Stimulated activated CD8-positive, alpha-beta memory T cell treated with anti-CD3 and anti-CD28 coated beads, Interleukin-2, amount 100 ng/mL, for 1 hour (primary cell): ENCODE data around the gene DVL1.

ENCODE experiments used
- DNase-seq, 2 donors: peaks; one replicate each; pipeline ENCODE4 v3.0.0-alpha.2; 2020; ENCODE audit warnings: low read depth in 2 of 2

Gene DVL1

DNA sequence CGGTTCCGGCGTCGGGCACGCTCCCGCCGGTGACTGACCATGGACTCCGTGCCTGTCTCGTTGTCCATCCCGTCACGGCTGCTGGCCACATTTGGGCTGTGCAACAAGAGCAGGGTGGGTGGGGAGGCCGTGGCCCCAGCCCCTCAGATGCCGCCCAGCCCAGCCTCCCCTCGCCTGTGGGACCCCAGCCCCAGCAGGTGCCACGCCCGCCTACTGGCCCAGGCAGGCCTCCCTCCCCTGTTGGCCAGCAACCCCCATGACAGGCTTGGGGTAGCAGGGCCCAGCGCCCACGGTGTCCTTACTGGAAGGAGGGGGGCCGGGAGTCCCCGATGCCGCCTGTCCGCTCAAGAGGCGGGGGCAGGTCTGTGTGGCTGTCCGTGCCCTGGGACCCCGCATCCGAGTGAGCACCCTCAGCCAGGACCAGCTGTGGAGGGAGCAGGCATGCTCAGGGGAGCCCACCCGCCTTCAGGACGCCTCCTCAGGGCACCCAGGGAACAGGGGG lies 7.1 kb downstream of the DVL1 start:
- DNase-seq, result no peak

DNA sequence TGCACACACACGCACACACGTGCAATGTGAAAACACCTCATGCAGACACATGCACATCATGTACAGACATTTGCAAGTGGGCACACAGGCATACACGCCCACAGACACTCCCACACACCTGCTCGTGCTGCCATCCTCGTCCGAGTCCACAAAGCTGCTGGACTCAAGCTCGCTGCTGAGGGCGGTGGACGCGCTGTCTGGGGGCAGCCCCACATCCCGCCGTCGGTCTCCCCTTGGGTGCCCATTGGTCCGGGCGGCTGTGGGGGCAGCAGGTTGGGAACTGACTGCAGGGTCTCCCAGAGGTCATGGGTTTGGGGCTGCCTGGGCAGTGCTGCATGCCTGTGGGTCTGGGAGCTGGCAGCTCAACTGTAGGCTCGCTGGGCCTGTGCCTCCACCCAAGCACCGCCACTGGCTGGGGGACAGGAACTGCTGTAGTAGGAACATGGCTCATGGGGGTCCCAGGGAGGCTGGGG lies 7.6 kb downstream of the DVL1 start:
- DNase-seq, result no peak

DNA sequence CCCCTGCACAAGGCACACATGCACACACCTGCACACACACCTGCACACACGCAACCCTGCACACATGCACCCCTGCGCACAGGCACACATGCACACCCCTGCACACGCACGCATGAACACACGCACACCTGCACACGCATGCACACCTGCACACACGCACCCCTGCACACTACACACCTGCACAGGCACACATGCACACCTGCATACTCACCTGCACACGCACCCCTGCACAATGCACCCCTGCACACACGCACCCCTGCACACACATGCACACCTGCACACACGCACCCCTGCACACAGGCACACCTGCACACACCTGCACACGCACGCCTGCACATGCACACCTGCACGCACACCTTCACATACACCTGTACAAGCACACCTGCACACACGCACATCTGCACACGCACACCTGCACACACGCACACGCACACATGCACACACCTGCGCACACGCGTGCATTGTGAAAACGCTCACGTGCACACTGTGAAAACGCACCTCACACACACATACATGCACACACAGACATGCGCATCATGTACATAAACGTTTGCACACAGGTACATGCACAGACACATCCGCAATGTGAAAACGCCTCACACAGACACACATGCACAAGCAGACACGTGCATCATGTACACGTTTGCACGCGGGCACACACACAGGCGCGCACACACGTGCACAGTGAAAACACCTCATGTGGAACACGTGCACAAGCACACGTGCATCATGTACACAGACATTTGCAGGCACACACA lies 8.2 kb downstream of the DVL1 start:
- no peak for DNase-seq

DNA sequence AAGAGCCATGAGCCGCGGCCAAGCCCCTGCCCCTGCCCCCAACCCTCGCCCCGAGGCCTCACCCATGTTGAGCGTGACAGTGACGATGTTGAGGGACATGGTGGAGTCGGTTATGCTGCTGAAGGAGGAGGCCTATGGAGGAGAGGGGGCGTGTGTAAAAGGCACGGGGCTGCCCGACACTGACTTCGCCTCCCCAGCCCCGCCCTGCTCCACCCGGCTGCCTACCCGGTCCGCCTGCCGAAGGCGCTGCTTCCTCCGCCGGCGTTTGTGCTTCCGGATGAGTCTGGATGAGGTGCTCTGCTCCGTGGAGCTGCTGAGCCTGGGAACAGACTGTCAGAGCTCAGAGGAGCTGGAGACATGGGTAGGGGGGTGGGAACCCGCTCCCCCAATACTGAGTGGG lies 9.0 kb downstream of the DVL1 start:
- DNase-seq, result no peak

DNA sequence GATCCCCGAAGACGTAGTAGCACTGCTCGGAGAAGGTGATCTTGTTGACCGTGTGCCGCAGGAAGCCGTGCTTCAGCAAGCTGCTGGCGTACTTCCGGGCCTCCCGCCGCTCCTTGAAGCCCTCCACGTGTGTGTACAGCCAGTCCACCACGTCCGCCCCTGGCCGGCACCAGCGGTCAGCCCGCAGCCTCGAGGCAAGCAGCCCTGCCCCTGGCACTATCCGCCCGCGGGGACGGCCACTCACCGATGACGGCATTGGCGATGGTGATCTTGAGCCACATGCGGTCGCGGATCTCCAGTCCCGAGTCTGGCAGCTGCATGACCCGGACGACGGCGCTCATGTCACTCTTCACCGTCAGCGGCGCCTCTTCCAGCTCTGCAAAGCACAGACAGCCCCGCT lies 10.9 kb downstream of the DVL1 start:
- no peak for DNase-seq

DNA sequence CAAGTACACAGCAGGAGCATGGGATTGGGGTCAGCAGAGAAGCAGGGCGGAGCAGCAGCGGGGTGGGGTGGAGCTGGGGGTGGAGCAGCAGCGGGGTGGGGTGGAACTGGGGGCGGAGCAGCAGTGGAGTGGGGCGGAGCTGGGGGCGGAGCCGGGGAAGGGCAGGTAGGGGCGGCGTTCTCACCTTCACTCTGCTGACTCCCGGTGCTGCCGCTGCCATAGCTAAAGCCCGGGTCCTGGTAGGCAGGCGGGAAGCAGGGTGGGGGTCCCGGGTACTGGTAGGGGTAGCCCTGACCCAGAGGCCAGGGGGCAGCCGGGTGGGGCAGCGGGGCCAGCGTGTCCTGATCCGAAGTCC lies 11.4 kb downstream of the DVL1 start:
- DNase-seq, result no peak

DNA sequence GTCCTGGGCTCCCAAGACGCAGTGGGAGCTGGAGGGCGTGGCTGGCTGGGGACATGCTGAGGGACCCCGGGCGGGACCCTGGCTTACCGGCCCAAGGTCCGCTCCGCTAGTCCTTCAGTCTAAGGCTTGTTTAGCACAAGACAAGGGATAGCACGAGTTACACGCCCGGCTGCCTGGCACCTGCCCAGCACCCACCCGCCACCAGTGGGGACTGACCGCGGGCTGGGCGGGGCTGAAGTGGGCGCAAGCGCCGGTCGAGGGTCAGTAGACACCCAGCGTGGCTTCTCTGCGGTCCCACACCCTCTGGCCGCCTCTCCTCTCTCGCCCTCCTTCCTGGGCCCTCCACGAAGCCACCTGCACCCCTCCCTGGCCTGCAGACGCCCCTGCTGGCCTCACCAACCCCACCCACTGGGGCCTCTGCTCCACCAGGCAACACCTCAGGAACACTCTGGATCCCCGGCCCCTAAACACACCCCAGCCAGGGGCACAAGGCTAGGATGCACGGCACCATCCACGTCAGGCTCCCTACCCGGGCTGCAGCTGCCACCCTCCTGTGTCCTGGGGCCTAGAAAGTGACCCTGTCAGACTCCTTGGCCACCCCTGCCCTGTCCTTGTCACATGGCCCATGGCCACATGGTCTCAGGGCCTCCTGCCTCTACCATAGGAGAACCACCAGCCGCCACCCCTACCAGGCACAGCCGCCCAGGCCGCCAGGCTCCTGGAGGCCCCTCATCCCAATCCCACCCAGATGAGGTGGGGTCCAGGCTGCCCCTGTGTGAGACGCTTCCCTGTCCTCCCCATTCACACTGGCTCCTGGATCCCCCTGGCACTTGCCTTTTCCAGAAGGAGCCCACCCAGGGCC lies 12.1 kb downstream of the DVL1 start:
- no peak for DNase-seq

DNA sequence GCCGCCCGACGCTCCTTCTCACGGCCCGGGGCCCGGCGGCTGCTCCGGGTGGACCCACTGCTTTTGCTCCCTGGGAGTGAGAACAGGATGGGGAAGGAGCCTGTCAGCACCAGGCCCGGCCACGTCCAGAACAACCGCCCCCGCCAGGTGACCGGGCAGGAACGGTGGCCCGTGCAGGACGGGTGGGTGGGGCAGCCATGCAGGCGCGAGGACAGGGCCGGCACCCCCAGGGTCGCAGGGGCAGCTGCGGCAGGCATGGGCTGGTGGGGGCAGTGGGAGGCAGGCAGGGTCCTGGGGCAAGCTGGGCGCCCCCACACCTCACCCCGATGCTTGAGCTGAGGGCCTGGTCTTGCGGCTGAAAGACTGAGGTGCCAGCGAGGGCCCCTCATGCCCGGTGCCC lies 12.8 kb downstream of the DVL1 start:
- DNase-seq, result no peak

DNA sequence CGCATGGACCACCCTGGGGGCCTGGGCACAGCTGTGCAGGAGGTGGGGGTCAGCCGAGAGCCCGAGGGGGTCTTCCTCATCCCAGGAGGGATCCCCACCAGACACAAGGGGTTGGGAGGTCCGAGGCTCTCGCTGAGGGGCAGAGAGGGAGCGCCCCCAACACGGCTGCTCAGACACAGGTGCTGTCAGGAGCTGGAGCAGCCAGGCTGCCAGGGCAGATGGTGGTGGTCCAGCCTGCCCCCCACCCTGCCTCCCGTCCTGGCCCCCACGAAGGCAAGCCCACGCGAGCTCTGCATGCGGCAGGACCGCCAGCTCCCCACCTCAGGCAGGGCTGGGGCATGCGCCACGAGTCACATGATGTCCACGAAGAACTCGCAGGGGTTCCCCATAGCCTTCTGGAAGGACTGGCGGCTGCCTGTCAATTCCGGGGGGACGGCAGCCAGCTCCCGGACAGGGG lies 13.4 kb downstream of the DVL1 start:
- no peak for DNase-seq

DNA sequence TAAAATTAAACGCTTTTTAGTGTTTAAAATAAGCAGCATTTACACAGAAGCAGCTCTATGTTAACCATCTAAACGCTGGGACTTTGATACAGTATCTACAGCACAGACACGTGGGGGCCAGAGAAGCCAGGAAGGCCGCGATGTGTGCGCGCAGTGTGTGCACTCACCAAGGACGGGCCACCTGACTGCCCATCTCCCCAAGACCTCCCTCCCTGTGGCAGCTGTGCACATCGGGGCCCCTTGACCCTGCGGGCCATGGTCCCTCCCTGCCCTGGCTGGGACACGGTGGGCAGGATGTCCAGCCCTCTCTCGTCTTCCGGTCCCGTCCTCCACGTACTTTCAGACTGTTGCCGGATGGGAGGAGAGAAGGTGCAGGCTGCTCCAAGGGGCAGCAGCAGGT lies 13.9 kb downstream of the DVL1 start:
- DNase-seq, result no peak

DNA sequence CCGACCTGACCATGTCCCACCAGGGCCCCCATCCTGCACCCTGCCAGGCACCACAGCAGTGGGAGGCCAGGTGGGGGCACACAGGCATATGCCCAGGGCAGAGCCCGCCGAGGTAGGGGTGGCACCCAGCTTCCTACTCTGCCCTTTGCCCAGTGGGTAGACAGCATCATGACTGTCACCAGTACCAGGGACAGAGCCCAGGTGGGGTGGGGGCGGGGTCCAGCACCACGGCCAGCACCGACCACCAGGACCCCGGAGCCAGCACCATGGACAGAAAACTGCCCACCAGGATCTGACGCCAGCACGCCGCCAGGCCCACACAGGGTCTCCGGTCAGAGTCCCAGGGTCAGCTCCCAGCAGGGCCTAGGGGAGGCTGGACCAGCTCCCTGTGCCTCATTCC lies 14.4 kb downstream of the DVL1 start:
- no peak for DNase-seq

DNA sequence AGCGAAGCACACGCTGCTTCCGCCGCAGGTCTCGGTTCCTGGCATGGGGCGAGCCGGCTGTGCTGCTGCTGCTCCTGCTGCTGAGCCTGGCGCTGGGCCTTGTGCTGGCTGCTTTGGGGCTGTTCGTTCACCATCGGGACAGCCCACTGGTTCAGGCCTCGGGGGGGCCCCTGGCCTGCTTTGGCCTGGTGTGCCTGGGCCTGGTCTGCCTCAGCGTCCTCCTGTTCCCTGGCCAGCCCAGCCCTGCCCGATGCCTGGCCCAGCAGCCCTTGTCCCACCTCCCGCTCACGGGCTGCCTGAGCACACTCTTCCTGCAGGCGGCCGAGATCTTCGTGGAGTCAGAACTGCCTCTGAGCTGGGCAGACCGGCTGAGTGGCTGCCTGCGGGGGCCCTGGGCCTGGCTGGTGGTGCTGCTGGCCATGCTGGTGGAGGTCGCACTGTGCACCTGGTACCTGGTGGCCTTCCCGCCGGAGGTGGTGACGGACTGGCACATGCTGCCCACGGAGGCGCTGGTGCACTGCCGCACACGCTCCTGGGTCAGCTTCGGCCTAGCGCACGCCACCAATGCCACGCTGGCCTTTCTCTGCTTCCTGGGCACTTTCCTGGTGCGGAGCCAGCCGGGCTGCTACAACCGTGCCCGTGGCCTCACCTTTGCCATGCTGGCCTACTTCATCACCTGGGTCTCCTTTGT lies 15.5 kb downstream of the DVL1 start:
- DNase-seq, result no peak

DNA sequence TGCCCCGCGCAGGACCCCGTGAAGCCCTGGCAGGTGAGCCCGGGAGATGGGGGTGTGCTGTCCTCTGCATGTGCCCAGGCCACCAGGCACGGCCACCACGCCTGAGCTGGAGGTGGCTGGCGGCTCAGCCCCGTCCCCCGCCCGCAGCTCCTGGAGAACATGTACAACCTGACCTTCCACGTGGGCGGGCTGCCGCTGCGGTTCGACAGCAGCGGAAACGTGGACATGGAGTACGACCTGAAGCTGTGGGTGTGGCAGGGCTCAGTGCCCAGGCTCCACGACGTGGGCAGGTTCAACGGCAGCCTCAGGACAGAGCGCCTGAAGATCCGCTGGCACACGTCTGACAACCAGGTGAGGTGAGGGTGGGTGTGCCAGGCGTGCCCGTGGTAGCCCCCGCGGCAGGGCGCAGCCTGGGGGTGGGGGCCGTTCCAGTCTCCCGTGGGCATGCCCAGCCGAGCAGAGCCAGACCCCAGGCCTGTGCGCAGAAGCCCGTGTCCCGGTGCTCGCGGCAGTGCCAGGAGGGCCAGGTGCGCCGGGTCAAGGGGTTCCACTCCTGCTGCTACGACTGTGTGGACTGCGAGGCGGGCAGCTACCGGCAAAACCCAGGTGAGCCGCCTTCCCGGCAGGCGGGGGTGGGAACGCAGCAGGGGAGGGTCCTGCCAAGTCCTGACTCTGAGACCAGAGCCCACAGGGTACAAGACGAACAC lies 16.3 kb downstream of the DVL1 start:
- DNase-seq, result no peak

DNA sequence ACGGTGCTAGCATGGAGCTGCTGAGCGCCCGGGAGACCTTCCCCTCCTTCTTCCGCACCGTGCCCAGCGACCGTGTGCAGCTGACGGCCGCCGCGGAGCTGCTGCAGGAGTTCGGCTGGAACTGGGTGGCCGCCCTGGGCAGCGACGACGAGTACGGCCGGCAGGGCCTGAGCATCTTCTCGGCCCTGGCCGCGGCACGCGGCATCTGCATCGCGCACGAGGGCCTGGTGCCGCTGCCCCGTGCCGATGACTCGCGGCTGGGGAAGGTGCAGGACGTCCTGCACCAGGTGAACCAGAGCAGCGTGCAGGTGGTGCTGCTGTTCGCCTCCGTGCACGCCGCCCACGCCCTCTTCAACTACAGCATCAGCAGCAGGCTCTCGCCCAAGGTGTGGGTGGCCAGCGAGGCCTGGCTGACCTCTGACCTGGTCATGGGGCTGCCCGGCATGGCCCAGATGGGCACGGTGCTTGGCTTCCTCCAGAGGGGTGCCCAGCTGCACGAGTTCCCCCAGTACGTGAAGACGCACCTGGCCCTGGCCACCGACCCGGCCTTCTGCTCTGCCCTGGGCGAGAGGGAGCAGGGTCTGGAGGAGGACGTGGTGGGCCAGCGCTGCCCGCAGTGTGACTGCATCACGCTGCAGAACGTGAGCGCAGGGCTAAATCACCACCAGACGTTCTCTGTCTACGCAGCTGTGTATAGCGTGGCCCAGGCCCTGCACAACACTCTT lies 17.0 kb downstream of the DVL1 start:
- no peak for DNase-seq

DNA sequence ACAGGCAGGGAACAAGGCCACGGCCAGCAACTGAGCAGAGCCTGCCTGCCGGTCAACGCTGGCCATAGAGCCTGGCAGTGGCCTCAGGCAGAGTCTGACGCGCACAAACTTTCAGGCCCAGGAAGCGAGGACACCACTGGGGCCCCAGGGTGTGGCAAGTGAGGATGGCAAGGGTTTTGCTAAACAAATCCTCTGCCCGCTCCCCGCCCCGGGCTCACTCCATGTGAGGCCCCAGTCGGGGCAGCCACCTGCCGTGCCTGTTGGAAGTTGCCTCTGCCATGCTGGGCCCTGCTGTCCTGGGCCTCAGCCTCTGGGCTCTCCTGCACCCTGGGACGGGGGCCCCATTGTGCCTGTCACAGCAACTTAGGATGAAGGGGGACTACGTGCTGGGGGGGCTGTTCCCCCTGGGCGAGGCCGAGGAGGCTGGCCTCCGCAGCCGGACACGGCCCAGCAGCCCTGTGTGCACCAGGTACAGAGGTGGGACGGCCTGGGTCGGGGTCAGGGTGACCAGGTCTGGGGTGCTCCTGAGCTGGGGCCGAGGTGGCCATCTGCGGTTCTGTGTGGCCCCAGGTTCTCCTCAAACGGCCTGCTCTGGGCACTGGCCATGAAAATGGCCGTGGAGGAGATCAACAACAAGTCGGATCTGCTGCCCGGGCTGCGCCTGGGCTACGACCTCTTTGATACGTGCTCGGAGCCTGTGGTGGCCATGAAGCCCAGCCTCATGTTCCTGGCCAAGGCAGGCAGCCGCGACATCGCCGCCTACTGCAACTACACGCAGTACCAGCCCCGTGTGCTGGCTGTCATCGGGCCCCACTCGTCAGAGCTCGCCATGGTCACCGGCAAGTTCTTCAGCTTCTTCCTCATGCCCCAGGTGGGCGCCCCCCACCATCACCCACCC lies 17.9 kb downstream of the DVL1 start, which contains the start of gene TAS1R3:
Gene TAS1R3 (plus strand): TSS at position 213 of the 898 bp plus-strand sequence. CDS start 66 bp downstream, at position 279.
- no peak for DNase-seq

DNA sequence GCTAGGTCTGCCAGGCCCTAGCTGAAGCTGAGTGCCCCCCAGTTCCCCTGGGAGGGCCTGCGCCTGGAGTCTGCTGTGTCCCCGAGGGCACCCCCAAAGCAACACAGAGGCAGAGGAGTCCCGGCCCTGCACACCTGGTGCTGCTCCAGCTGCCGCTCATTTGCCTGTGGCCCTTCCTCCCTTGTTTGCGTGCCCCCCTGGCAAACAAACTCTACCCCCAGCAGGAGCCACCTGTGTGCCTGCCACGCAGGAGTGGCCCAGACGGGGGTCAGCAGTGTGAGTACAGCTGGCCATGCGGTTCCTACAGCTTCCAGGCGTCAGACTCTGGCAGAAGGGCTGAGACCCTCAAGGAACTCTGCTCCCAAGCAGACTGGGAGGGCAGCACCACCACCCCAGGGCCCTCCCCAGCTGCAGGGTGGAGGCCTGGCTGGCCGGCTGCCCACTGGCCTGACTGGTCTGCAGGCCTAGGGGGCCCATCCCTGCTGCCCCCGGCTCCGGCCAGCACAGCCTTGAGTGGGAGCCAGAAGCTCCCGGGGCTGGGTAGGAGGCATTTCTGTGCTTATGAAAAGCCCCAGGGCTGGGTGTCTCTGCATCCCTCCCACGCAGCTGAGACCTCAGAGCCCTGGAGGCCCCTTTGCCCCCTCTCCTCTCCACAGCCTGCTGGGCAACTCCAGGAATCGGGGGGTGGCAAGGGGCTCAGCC lies 18.7 kb downstream of the DVL1 start:
- no peak for DNase-seq

DNA sequence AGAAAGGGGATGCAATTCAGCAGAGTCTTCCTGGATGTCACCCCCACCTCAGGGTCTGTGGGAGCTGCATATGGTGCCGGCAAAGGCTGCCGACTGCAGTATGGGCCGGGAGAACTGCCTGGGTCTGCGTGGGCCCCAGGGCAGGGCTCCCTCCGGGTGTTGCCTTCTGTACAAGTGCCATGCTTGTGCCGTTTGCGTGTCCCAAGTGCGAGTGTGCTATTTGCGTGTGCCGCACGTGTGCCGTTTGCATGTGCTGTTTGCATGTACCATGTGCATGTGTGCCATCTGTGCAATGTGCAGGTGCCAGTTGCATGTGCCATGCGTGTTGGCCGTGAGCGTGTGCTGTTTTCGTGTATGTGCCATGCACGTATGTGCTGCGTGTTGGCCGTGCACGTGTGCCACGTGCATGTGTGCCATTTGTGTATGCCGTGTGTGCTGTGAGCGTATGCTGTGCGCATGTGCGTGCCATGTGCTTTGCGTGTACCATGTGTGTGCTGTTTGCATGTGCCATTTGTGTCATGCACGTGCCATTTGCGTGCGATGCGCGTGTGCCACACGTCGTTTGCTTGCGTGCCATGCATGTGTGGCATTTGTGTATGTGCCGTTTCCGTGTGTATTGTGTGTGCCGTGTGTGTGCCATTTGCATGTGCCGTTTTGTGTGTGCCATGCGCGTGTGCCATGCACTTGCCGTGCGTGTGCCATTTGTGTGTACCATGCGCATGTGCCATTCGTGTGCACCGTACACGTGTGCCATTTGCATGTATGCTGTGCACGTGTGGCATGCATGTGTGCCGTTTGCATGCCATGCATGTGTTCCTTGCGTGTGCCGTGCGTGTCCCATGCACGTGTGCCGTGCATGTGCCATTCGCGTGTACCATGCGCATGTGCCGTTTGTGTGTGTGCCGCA lies 19.7 kb downstream of the DVL1 start:
- DNase-seq, result no peak

DNA sequence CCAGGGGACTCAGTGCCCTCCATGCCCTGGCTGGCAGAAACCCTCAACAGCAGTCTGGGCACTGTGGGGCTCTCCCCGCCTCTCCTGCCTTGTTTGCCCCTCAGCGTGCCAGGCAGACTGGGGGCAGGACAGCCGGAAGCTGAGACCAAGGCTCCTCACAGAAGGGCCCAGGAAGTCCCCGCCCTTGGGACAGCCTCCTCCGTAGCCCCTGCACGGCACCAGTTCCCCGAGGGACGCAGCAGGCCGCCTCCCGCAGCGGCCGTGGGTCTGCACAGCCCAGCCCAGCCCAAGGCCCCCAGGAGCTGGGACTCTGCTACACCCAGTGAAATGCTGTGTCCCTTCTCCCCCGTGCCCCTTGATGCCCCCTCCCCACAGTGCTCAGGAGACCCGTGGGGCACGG lies 21.0 kb downstream of the DVL1 start:
- no peak for DNase-seq
